Kidney capillary endothelial cell (primary cell): ENCODE measurements around the gene TNPO3.
A peak's percentile ranks its signal among the peaks of the same experiment; 100 is the strongest.

Experiments
- DNase-seq: peaks from one replicate; pipeline ENCODE4 v3.0.0-alpha.2; 2018; ENCODE audit warnings: low spot score

TNPO3 gene

GRCh38 chr7:129054438-129055293, at the start of gene TNPO3:
TNPO3 (minus strand) TSS chr7:129055111; CDS start chr7:129054770, 341 bp downstream.
- DNase-seq: peak; percentile 86

GRCh38 chr7:129103561-129104324, 48.8 kb upstream of the TNPO3 start:
- DNase-seq: no peak

GRCh38 chr7:129101746-129102145, 46.8 kb upstream of the TNPO3 start:
- DNase-seq: no peak

GRCh38 chr7:129100827-129101166, 45.9 kb upstream of the TNPO3 start:
- DNase-seq: no peak

GRCh38 chr7:129098409-129099084, 43.6 kb upstream of the TNPO3 start:
- DNase-seq: no peak

- no peak for DNase-seq
These were observed 40.3 kb upstream of the TNPO3 start for GRCh38 chr7:129095258-129095657.

- no peak for DNase-seq
These were observed 39.6 kb upstream of the TNPO3 start for GRCh38 chr7:129094501-129094900.

- DNase-seq: no peak
These were observed 39.1 kb upstream of the TNPO3 start for GRCh38 chr7:129093867-129094456.

- DNase-seq: peak; percentile 58
These were observed 36.6 kb upstream of the TNPO3 start for GRCh38 chr7:129091484-129092002.

- DNase-seq: no peak
These were observed 35.5 kb upstream of the TNPO3 start for GRCh38 chr7:129090300-129090907.

- no peak for DNase-seq
These were observed 34.8 kb upstream of the TNPO3 start for GRCh38 chr7:129089521-129090212.

- DNase-seq: no peak
These were observed 30.1 kb upstream of the TNPO3 start for GRCh38 chr7:129084801-129085551.

- no peak for DNase-seq
These were observed 28.6 kb upstream of the TNPO3 start for GRCh38 chr7:129083525-129083924.

GRCh38 chr7:129078455-129078854, 23.5 kb upstream of the TNPO3 start:
- DNase-seq: no peak

GRCh38 chr7:129076886-129077285, 22.0 kb upstream of the TNPO3 start:
- DNase-seq: no peak

- DNase-seq: no peak
These were observed 20.1 kb upstream of the TNPO3 start for GRCh38 chr7:129074994-129075393.

- no peak for DNase-seq
These were observed 19.5 kb upstream of the TNPO3 start for GRCh38 chr7:129074361-129074871.

GRCh38 chr7:129073738-129074137, 18.8 kb upstream of the TNPO3 start:
- no peak for DNase-seq

- no peak for DNase-seq
These were observed 18.3 kb upstream of the TNPO3 start for GRCh38 chr7:129073204-129073603.

- no peak for DNase-seq
These were observed 17.6 kb upstream of the TNPO3 start for GRCh38 chr7:129072479-129073011.
